ACHN (cell line): ENCODE data around the gene AMN.

ENCODE experiments used
- DNase-seq: peaks from one replicate; pipeline ENCODE4 v3.0.0-alpha.2; 2015
- in situ Hi-C: cut with HindIII; loops from 2 replicates; pipeline ENCODE4 v1.10.0; 2017; ENCODE audit warnings: low sequenced_read_pairs, low pct_ligation_motif_present, low pct_unique_long_range_greater_than_20kb

The AMN gene

GRCh38 chr14:102951799-102952198 is 29.3 kb downstream of the AMN start:
- in situ Hi-C loops = no loop called here
- no peak for DNase-seq

- DNase-seq = no peak
- in situ Hi-C loops = no loop called here
These were observed 29.8 kb downstream of the AMN start for GRCh38 chr14:102952276-102952675.

GRCh38 chr14:102953100-102953499 is 30.6 kb downstream of the AMN start:
- in situ Hi-C loops = no loop called here
- no peak for DNase-seq

GRCh38 chr14:102954081-102954789 is 31.8 kb downstream of the AMN start:
- DNase-seq = no peak
- in situ Hi-C loops = no loop called here

- DNase-seq = no peak
- in situ Hi-C loops = no loop called here
These were observed 33.4 kb downstream of the AMN start for GRCh38 chr14:102955636-102956408.

- in situ Hi-C loops = no loop called here
- no peak for DNase-seq
These were observed 34.8 kb downstream of the AMN start for GRCh38 chr14:102957222-102957621.

- in situ Hi-C loops = no loop called here
- DNase-seq = no peak
These were observed 36.0 kb downstream of the AMN start for GRCh38 chr14:102958461-102958860.

GRCh38 chr14:102962111-102962627 is 39.7 kb downstream of the AMN start:
- in situ Hi-C loops = no loop called here
- no peak for DNase-seq

GRCh38 chr14:102964152-102964730 is 41.8 kb downstream of the AMN start:
- no peak for DNase-seq
- in situ Hi-C loops = no loop called here

- DNase-seq = no peak
- in situ Hi-C loops = no loop called here
These were observed 42.8 kb downstream of the AMN start for GRCh38 chr14:102965282-102965681.

- DNase-seq = no peak
- in situ Hi-C loops = no loop called here
These were observed 43.6 kb downstream of the AMN start for GRCh38 chr14:102965971-102966655.

GRCh38 chr14:102966681-102967505 is 44.4 kb downstream of the AMN start:
- no peak for DNase-seq
- in situ Hi-C loops = no loop called here

- in situ Hi-C loops = no loop called here
- no peak for DNase-seq
These were observed 45.0 kb downstream of the AMN start for GRCh38 chr14:102967506-102967795.

- DNase-seq = no peak
- in situ Hi-C loops = no loop called here
These were observed 45.8 kb downstream of the AMN start for GRCh38 chr14:102968306-102968705.

- in situ Hi-C loops = no loop called here
- no peak for DNase-seq
These were observed 46.8 kb downstream of the AMN start for GRCh38 chr14:102969060-102969791.

GRCh38 chr14:102969901-102970300 is 47.4 kb downstream of the AMN start:
- DNase-seq = no peak
- in situ Hi-C loops = no loop called here

GRCh38 chr14:102970496-102970895 is 48.0 kb downstream of the AMN start:
- in situ Hi-C loops = no loop called here
- DNase-seq = no peak

GRCh38 chr14:102971314-102971713 is 48.9 kb downstream of the AMN start:
- in situ Hi-C loops = no loop called here
- DNase-seq = no peak
